HFFc6 (cell line): ENCODE data around the gene CDK1. TPM values are rescaled to one million over a fixed set of nuclear protein-coding genes. Genes with fewer than 3 reads are reported as not detected.

ENCODE experiments used
- DNase-seq: peaks from one replicate; pipeline ENCODE4 v3.0.0-alpha.2; 2018
- H3K27ac Mint-ChIP-seq: 2 replicates; pipeline ENCODE4 v1.8.0; 2020; ENCODE audit warnings: mild to moderate bottlenecking, mixed read lengths
- H3K27me3 Mint-ChIP-seq: 2 replicates; pipeline ENCODE4 v1.8.0; 2021; ENCODE audit warnings: mild to moderate bottlenecking, moderate library complexity, mixed read lengths; ENCODE audit not compliant: insufficient read depth
- H3K36me3 Mint-ChIP-seq: 2 replicates; pipeline ENCODE4 v1.8.0; 2021; ENCODE audit warnings: low read depth, mixed read lengths
- H3K4me1 Mint-ChIP-seq: 2 replicates; pipeline ENCODE4 v1.8.0; 2020; ENCODE audit warnings: low read depth, mixed read lengths
- H3K4me3 Mint-ChIP-seq: 2 replicates; pipeline ENCODE4 v1.8.0; 2020; ENCODE audit warnings: mild to moderate bottlenecking, moderate library complexity, mixed read lengths
- H3K9me3 Mint-ChIP-seq: 2 replicates; pipeline ENCODE4 v1.8.0; 2020; ENCODE audit warnings: mild to moderate bottlenecking, mixed read lengths
- CTCF ChIP-seq: fragments of 200-600 bp; sonication (generic); IDR thresholded peaks from 2 replicates; pipeline ENCODE4 v1.5.0; 2021; ENCODE audit warnings: antibody characterized with exemption, mild to moderate bottlenecking
- total RNA-seq, 6 experiments: library from RNA; stranded (reverse); fragmentation: NEBNext Ultra II Directional; extraction: Animal tissue kit (Norgen Biotek cat#: 25700); gene quantifications; 2 replicates in 1 of 6; 3 replicates in 5 of 6; pipeline ENCODE4 v1.2.3, GENCODE V29; 2021

CDK1 gene
- total RNA-seq, 6 experiments from 2014 or later = 18.3 to 43.0 (median 38.5) TPM

GRCh38 chr10:60810437-60811182 is 32.3 kb downstream of the CDK1 start:
- H3K4me1 Mint-ChIP-seq = peaks cover 28% of the 10 kb centered on the region
- no peaks in the 10 kb centered on the region for H3K36me3 Mint-ChIP-seq
- TF ChIP-seq CTCF = no peak
- H3K9me3 Mint-ChIP-seq = no peaks in the 10 kb centered on the region
- peak; percentile 41 for DNase-seq
- no peak overlapping the region for H3K4me3 Mint-ChIP-seq
- H3K27me3 Mint-ChIP-seq = no peaks in the 10 kb centered on the region
- H3K27ac Mint-ChIP-seq = no peak overlapping the region

GRCh38 chr10:60816628-60817397 is 38.5 kb downstream of the CDK1 start:
- peaks cover 57% of the 10 kb centered on the region for H3K4me1 Mint-ChIP-seq
- H3K27me3 Mint-ChIP-seq = peaks cover 1% of the 10 kb centered on the region; the same call in 1 of the 2 replicates
- H3K4me3 Mint-ChIP-seq = peak overlapping the region; percentile 27
- peak overlapping the region; percentile 34; the same call in 1 of the 2 replicates for H3K27ac Mint-ChIP-seq
- DNase-seq = peak; percentile 85
- H3K36me3 Mint-ChIP-seq = no peaks in the 10 kb centered on the region
- H3K9me3 Mint-ChIP-seq = no peaks in the 10 kb centered on the region
- peak; percentile 91 for TF ChIP-seq CTCF

- TF ChIP-seq CTCF = no peak
- Mint-ChIP-seq H3K27ac (peak overlapping the region; percentile 34; the same call in 1 of the 2 replicates), H3K9me3 (no peaks in the 10 kb centered on the region), H3K27me3 (peaks cover 1% of the 10 kb centered on the region; the same call in 1 of the 2 replicates), H3K36me3 (no peaks in the 10 kb centered on the region), H3K4me1 (peaks cover 58% of the 10 kb centered on the region), H3K4me3 (peak overlapping the region; percentile 27)
- peak; percentile 60 for DNase-seq
These were observed 39.1 kb downstream of the CDK1 start for GRCh38 chr10:60817398-60817805.

- Mint-ChIP-seq H3K27ac (peak overlapping the region; percentile 22; the same call in 1 of the 2 replicates), H3K36me3 (no peaks in the 10 kb centered on the region), H3K9me3 (no peaks in the 10 kb centered on the region), H3K4me3 (peak overlapping the region; percentile 42), H3K27me3 (peaks cover 1% of the 10 kb centered on the region; the same call in 1 of the 2 replicates), H3K4me1 (peaks cover 58% of the 10 kb centered on the region)
- TF ChIP-seq CTCF = no peak
- DNase-seq = peak; percentile 72
These were observed 40.0 kb downstream of the CDK1 start for GRCh38 chr10:60818134-60818770.

- no peak overlapping the region for H3K4me3 Mint-ChIP-seq
- H3K9me3 Mint-ChIP-seq = no peaks in the 10 kb centered on the region
- peaks cover 58% of the 10 kb centered on the region for H3K4me1 Mint-ChIP-seq
- H3K36me3 Mint-ChIP-seq = no peaks in the 10 kb centered on the region
- peaks cover 1% of the 10 kb centered on the region; the same call in 1 of the 2 replicates for H3K27me3 Mint-ChIP-seq
- no peak overlapping the region for H3K27ac Mint-ChIP-seq
- no peak for DNase-seq
- TF ChIP-seq CTCF = no peak
These were observed 41.0 kb downstream of the CDK1 start for GRCh38 chr10:60819271-60819670.
